Neuronal stem cell (in vitro differentiated cells): Measurements from ENCODE around the gene FTSJ3. TPM values are rescaled to one million over a fixed set of nuclear protein-coding genes. Genes with fewer than 3 reads are reported as not detected.
"Not testable (repeated sequence)": the region's sequence is repeated elsewhere in the genome, so short reads cannot be mapped to it uniquely, and the experiment has no call there.

Experiments used
- DNase-seq: peaks from one replicate; pipeline ENCODE4 v3.0.0-alpha.2; 2013; ENCODE audit warnings: low spot score
- H2AFZ ChIP-seq: one replicate; pipeline ENCODE4 v1.6.1; 2013; ENCODE audit warnings: mild to moderate bottlenecking, low read length, inconsistent platforms
- H2AK5ac ChIP-seq: 2 replicates; pipeline ENCODE4 v1.6.1; 2013; ENCODE audit warnings: low read depth, mild to moderate bottlenecking, inconsistent platforms, low read length, moderate library complexity, mixed read lengths
- H2BK120ac ChIP-seq: 2 replicates; pipeline ENCODE4 v1.6.1; 2013; ENCODE audit warnings: low read depth, mild to moderate bottlenecking, inconsistent platforms, low read length, moderate library complexity, mixed read lengths
- H2BK12ac ChIP-seq: one replicate; pipeline ENCODE4 v1.6.1; 2013; ENCODE audit warnings: low read length, inconsistent platforms
- H2BK15ac ChIP-seq: 2 replicates; pipeline ENCODE4 v1.6.1; 2013; ENCODE audit warnings: mild to moderate bottlenecking, low read length, inconsistent platforms, mixed read lengths
- H2BK5ac ChIP-seq: one replicate; pipeline ENCODE4 v1.6.1; 2013; ENCODE audit warnings: inconsistent platforms, mild to moderate bottlenecking, low read length, moderate library complexity
- H3K14ac ChIP-seq: one replicate; pipeline ENCODE4 v1.6.1; 2013; ENCODE audit warnings: low read length, inconsistent platforms
- H3K18ac ChIP-seq: 2 replicates; pipeline ENCODE4 v1.6.1; 2013; ENCODE audit warnings: low read length, inconsistent platforms
- H3K23ac ChIP-seq: 2 replicates; pipeline ENCODE4 v1.6.1; 2013; ENCODE audit warnings: low read depth, mild to moderate bottlenecking, mixed read lengths, low read length, inconsistent platforms; ENCODE audit not compliant: poor library complexity
- H3K27ac ChIP-seq: replicated peaks from 3 replicates; pipeline ENCODE4 v1.5.1; 2013; ENCODE audit warnings: low read length, inconsistent platforms
- H3K27me3 ChIP-seq, 3 experiments: 2 replicates each; pipeline ENCODE4 v1.6.1; 2013; ENCODE audit warnings: low read length in 3 of 3, mild to moderate bottlenecking in 2 of 3, inconsistent platforms in 1 of 3, low read depth in 1 of 3, mixed read lengths in 1 of 3, moderate library complexity in 1 of 3; ENCODE audit not compliant: control insufficient read depth in 3 of 3, insufficient read depth in 3 of 3
- H3K36me3 ChIP-seq, 2 donors: replicated peaks in 1 of 2; 2 replicates each; pipeline ENCODE4 v1.6.1; 2013; ENCODE audit warnings: low read length in 2 of 2; ENCODE audit not compliant: control insufficient read depth in 2 of 2, insufficient read depth in 2 of 2
- H3K4ac ChIP-seq: 2 replicates; pipeline ENCODE4 v1.6.1; 2013; ENCODE audit warnings: inconsistent platforms, mild to moderate bottlenecking, low read length, moderate library complexity
- H3K4me1 ChIP-seq, 2 donors: 1 replicate in 1 of 2; 2 replicates in 1 of 2; pipeline ENCODE4 v1.6.1; 2013; ENCODE audit warnings: low read length in 2 of 2, low read depth in 1 of 2; ENCODE audit not compliant: control insufficient read depth in 2 of 2, insufficient read depth in 1 of 2
- H3K4me2 ChIP-seq: one replicate; pipeline ENCODE4 v1.6.1; 2013; ENCODE audit warnings: mild to moderate bottlenecking, low read length, inconsistent platforms; ENCODE audit not compliant: insufficient read depth, poor library complexity, severe bottlenecking
- H3K4me3 ChIP-seq, 2 donors: 2 replicates each; pipeline ENCODE4 v1.5.1; 2013; ENCODE audit warnings: low read length in 2 of 2, mild to moderate bottlenecking in 2 of 2, inconsistent platforms in 1 of 2, moderate library complexity in 1 of 2
- H3K79me1 ChIP-seq: one replicate; pipeline ENCODE4 v1.6.1; 2013; ENCODE audit warnings: low read depth, mild to moderate bottlenecking, inconsistent platforms, low read length, moderate library complexity
- H3K9ac ChIP-seq: one replicate; pipeline ENCODE4 v1.6.1; 2013; ENCODE audit warnings: mild to moderate bottlenecking, low read depth, low read length, inconsistent platforms; ENCODE audit not compliant: poor library complexity
- H3K9me3 ChIP-seq, 2 donors: replicated peaks in 1 of 2; 2 replicates each; pipeline versions ENCODE3 to v1.6.1; 2013; ENCODE audit warnings: low read length in 2 of 2, mild to moderate bottlenecking in 2 of 2, inconsistent platforms in 1 of 2, low read depth in 1 of 2, mixed read lengths in 1 of 2, moderate library complexity in 1 of 2; ENCODE audit not compliant: control insufficient read depth in 2 of 2, insufficient read depth in 1 of 2
- H4K8ac ChIP-seq: one replicate; pipeline ENCODE4 v1.6.1; 2013; ENCODE audit warnings: low read depth, mild to moderate bottlenecking, inconsistent platforms, low read length, moderate library complexity
- H4K91ac ChIP-seq: one replicate; pipeline ENCODE4 v1.6.1; 2013; ENCODE audit warnings: low read length, low read depth, mild to moderate bottlenecking, inconsistent platforms; ENCODE audit not compliant: poor library complexity
- WGBS, 2 donors: extraction: QIAGEN DNeasy Blood & Tissue Kit; methylation state at CpG; one replicate each; pipeline ENCODE4 v1.1.7; 2013; ENCODE audit warnings: missing lambda C conversion rate in 2 of 2, mixed read lengths in 1 of 2; ENCODE audit not compliant: insufficient read length in 2 of 2, insufficient replicate concordance in 1 of 2; ENCODE audit errors: extremely low coverage in 2 of 2; 5-methylcytosine and 5-hydroxymethylcytosine counted together
- polyA plus RNA-seq, 2 experiments: library from polyadenylated mRNA; stranded (reverse); fragments of 200-250 nt; gene quantifications; one replicate each; pipeline ENCODE4 v1.2.3, GENCODE V29; 2013

FTSJ3 gene, protein sequence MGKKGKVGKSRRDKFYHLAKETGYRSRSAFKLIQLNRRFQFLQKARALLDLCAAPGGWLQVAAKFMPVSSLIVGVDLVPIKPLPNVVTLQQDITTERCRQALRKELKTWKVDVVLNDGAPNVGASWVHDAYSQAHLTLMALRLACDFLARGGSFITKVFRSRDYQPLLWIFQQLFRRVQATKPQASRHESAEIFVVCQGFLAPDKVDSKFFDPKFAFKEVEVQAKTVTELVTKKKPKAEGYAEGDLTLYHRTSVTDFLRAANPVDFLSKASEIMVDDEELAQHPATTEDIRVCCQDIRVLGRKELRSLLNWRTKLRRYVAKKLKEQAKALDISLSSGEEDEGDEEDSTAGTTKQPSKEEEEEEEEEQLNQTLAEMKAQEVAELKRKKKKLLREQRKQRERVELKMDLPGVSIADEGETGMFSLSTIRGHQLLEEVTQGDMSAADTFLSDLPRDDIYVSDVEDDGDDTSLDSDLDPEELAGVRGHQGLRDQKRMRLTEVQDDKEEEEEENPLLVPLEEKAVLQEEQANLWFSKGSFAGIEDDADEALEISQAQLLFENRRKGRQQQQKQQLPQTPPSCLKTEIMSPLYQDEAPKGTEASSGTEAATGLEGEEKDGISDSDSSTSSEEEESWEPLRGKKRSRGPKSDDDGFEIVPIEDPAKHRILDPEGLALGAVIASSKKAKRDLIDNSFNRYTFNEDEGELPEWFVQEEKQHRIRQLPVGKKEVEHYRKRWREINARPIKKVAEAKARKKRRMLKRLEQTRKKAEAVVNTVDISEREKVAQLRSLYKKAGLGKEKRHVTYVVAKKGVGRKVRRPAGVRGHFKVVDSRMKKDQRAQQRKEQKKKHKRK
- 23.3 TPM for polyA plus RNA-seq (2013, experiment 1 of 2)
- 22.2 TPM for polyA plus RNA-seq (2013, experiment 2 of 2)

DNA sequence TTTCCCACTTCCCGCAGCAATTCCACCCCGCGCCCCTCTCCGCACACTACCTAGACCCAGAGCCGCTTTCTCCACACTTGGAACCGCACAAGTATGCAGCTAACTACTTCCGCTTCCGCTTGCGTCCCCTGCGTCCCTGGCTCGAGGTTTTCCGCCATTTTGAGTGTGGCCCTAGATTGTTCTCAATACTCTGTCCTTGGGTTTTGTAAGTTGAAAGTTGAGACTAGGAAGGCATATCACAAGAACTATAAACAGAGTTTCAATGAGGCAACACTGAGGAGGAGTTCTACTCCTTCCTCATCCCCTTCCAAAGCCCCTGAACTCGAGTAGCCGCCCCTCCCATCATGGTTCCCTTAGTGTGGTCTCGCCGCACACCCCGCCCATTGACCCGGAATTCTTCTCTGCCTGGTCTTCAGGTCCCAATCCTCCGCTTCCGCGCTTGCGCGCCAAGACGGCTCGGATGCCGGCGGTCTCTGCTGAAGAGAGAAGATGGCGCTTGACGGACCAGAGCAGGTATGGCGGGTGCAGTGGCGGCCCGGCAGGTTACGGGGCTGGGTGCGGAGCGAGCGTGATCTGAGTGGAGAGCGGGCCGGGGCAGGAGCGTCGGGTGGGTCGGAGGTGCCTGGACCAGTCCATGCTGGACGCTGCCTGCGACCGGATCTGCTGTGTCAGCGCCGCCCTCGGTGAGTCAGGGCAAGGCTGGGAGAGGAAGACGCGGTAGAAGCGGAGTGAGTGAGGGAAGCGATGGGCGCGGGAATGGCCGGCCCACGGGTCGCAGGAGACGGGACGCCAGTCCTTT, at the start of gene FTSJ3, which contains the start of gene PSMC5:
FTSJ3 (minus strand) TSS at position 662 of the 799 bp plus-strand sequence. CDS start 761 bp downstream, outside the sequence.
PSMC5 (plus strand) TSS at position 430 of the 799 bp plus-strand sequence; CDS start at position 490, 60 bp downstream.
- peak within 1 kb of the TSS; percentile 72 for H3K27ac ChIP-seq
- H3K27me3 ChIP-seq, result no peaks in the 10 kb centered on the region

DNA sequence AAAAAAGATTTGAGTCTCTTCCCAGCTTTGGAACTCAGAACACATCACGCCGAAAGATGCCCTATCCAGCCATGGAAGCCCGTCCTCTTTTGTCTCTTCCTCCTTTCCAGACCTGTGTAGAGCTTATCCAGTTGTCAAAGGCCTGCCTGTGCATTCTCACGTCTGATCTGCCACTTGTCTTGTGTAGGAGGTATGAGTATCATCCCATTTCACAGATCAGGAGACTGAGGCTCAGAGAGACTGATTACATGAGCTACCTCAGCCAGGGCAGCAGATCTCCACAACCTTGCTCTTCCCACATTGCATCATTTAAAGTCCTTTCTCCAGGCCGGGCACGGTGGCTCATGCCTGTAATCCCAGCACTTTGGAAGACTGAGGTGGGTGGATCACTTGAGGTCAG, 47.2 kb upstream of the FTSJ3 start:
- H3K27me3 ChIP-seq, H3K9ac ChIP-seq, H2BK120ac ChIP-seq, H3K79me1 ChIP-seq, H3K36me3 ChIP-seq, H2BK15ac ChIP-seq, H3K27ac ChIP-seq, H3K4me1 ChIP-seq, H3K23ac ChIP-seq, H4K91ac ChIP-seq, H3K9me3 ChIP-seq, H2AFZ ChIP-seq, DNase-seq, H3K4me3 ChIP-seq, H2BK5ac ChIP-seq, H2BK12ac ChIP-seq, H2AK5ac ChIP-seq, H3K4ac ChIP-seq, H3K18ac ChIP-seq, H4K8ac ChIP-seq, H3K4me2 ChIP-seq, H3K14ac ChIP-seq: not testable (repeated sequence)
- WGBS, 2 donors, result no CpG with 5 or more reads among the region's 6 CpGs

More for the DNA sequence above, at the start of gene FTSJ3, which contains the start of gene PSMC5:
- Histone ChIP-seq H3K4me1 (peaks cover 8 to 12% of the 10 kb centered on the region in 2 donors), H3K9ac (peak within 1 kb of the TSS; percentile 95), H2AFZ (peak within 1 kb of the TSS; percentile 95), H4K8ac (peak within 1 kb of the TSS; percentile 66), H2BK120ac (no peak within 1 kb of the TSS), H3K23ac (peak within 1 kb of the TSS; percentile 92), H2AK5ac (no peak within 1 kb of the TSS), H2BK12ac (no peak within 1 kb of the TSS), H4K91ac (no peak within 1 kb of the TSS), H3K4me3 (peak within 1 kb of the TSS; percentile 64 to 97), H3K36me3 (peaks cover 58 to 80% of the 10 kb centered on the region in 2 donors), H2BK15ac (peak within 1 kb of the TSS; percentile 32), H3K14ac (no peak within 1 kb of the TSS), H3K4ac (no peak within 1 kb of the TSS), H2BK5ac (peak within 1 kb of the TSS; percentile 75), H3K79me1 (peaks cover 6% of the 10 kb centered on the region), H3K4me2 (peak within 1 kb of the TSS; percentile 86), H3K18ac (peak within 1 kb of the TSS; percentile 97), H3K9me3 (no peaks in the 10 kb centered on the region)
- peak; percentile 92 for DNase-seq
- WGBS, 2 donors, result no CpG with 5 or more reads among the region's 58 CpGs

DNA sequence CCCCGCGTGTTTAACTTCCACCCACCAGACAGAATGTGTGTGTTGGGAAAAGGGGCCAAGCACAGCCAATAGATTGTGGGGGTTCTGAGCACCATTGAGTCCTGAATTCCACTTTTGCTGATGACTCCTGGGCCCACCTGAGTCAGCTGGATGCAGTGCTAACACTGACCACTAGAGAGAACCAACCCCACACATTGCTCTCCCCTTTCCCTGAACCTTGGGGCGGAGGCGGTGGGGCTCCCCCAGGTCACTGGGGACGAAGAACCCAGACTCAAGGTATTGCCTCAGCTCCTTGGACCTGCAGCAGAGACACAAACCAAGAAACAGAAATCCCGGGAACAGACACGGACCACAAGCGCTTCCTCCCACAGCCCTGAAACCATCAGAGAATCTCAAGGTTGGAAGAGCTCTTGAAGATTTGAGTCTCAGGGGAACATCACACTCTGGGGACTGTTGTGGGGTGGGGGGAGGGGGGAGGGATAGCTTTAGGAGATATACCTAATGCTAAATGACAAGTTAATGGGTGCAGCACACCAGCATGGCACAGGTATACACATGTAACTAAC, 46.7 kb upstream of the FTSJ3 start:
- not testable (repeated sequence) for H3K27ac ChIP-seq, H3K36me3 ChIP-seq, H2BK15ac ChIP-seq, H2BK5ac ChIP-seq, H2AK5ac ChIP-seq, H3K23ac ChIP-seq, H3K79me1 ChIP-seq, H4K8ac ChIP-seq, DNase-seq, H3K14ac ChIP-seq, H2BK12ac ChIP-seq, H3K18ac ChIP-seq, H4K91ac ChIP-seq, H3K9me3 ChIP-seq, H2AFZ ChIP-seq, H3K4me1 ChIP-seq, H3K4me2 ChIP-seq, H3K9ac ChIP-seq, H3K27me3 ChIP-seq, H3K4ac ChIP-seq, H2BK120ac ChIP-seq, H3K4me3 ChIP-seq
- WGBS, 2 donors, result no CpG with 5 or more reads among the region's 8 CpGs
